IgD-negative memory B cell (primary cell): ENCODE results near the gene MET. TPM values are rescaled to one million over a fixed set of nuclear protein-coding genes. Genes with fewer than 3 reads are reported as not detected.
"Not testable (repeated sequence)": the region's sequence is repeated elsewhere in the genome, so short reads cannot be mapped to it uniquely, and the experiment has no call there.

Experiments used
- H3K27ac Mint-ChIP-seq, 3 donors: one replicate each; pipeline ENCODE4 v1.8.0; 2020 to 2022; ENCODE audit warnings: mild to moderate bottlenecking in 3 of 3, mixed read lengths in 3 of 3, moderate library complexity in 1 of 3
- H3K27me3 Mint-ChIP-seq: one replicate; pipeline ENCODE4 v1.8.0; 2021; ENCODE audit warnings: mixed read lengths
- H3K36me3 Mint-ChIP-seq: one replicate; pipeline ENCODE4 v1.8.0; 2020; ENCODE audit warnings: mild to moderate bottlenecking, mixed read lengths
- H3K4me1 Mint-ChIP-seq, 3 donors: one replicate each; pipeline ENCODE4 v1.8.0; 2020 to 2022; ENCODE audit warnings: mixed read lengths in 3 of 3, mild to moderate bottlenecking in 1 of 3
- H3K4me3 Mint-ChIP-seq, 4 donors: one replicate each; pipeline ENCODE4 v1.8.0; 2020 to 2022; ENCODE audit warnings: mild to moderate bottlenecking in 4 of 4, mixed read lengths in 4 of 4, moderate library complexity in 3 of 4
- H3K9me3 Mint-ChIP-seq, 3 donors: one replicate each; pipeline ENCODE4 v1.8.0; 2020 to 2021; ENCODE audit warnings: mixed read lengths in 3 of 3, mild to moderate bottlenecking in 1 of 3
- polyA plus RNA-seq: library from polyadenylated mRNA; unstranded; fragments of 300-500 nt; fragmentation: Illumina TruSeq; gene quantifications from one replicate; pipeline ENCODE4 v1.2.3, GENCODE V29; 2021

Gene MET
- polyA plus RNA-seq, 1 donor from 2014 or later: not detected

DNA sequence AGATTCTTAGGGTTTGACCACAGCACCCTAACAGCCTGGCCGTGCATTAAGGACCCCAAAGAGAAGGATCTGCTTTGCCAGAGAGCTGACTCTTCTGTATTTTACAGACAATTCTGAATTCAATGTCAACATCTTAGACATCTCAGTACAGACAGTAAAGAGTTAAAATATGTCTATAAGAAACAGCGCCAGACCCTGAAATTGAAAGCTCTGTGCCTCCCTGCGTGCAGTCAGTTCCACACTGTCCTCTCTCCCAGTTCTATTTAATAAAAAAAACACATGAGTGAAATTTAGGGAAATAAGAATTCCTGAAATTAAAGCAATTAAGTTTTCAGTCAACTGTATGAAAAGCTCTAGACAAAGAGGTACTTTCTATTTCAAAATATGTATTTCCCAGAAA is 45.1 kb downstream of the MET start:
- Mint-ChIP-seq H3K36me3 (no peaks in the 10 kb centered on the region), H3K9me3 (no peaks in the 10 kb centered on the region), H3K27me3 (peaks cover 7% of the 10 kb centered on the region), H3K4me3 (no peak overlapping the region), H3K4me1 (peaks cover 0 to 2% (median 1%) of the 10 kb centered on the region in 3 donors), H3K27ac (no peak overlapping the region)

DNA sequence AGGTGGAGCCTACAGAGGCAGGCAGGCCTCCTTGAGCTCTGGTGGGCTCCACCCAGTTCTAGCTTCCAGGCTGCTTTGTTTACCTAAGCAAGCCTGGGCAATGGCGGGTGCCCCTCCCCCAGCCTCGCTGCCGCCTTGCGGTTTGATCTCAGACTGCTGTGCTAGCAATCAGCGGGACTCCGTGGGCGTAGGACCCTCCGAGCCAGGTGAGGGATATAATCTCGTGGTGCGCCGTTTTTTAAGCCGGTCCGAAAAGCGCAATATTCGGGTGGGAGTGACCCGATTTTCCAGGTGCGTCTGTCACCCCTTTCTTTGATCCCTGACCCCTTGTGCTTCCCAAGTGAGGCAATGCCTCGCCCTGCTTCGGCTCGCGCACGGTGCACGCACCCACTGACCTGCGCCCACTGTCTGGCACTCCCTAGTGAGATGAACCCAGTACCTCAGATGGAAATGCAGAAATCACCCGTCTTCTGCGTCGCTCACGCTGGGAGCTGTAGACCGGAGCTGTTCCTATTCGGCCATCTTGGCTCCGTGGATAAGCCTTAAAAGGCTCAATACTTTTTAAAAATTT is 52.0 kb downstream of the MET start:
- H3K27ac Mint-ChIP-seq, H3K9me3 Mint-ChIP-seq, H3K4me3 Mint-ChIP-seq, H3K27me3 Mint-ChIP-seq, H3K36me3 Mint-ChIP-seq, H3K4me1 Mint-ChIP-seq: not testable (repeated sequence)

DNA sequence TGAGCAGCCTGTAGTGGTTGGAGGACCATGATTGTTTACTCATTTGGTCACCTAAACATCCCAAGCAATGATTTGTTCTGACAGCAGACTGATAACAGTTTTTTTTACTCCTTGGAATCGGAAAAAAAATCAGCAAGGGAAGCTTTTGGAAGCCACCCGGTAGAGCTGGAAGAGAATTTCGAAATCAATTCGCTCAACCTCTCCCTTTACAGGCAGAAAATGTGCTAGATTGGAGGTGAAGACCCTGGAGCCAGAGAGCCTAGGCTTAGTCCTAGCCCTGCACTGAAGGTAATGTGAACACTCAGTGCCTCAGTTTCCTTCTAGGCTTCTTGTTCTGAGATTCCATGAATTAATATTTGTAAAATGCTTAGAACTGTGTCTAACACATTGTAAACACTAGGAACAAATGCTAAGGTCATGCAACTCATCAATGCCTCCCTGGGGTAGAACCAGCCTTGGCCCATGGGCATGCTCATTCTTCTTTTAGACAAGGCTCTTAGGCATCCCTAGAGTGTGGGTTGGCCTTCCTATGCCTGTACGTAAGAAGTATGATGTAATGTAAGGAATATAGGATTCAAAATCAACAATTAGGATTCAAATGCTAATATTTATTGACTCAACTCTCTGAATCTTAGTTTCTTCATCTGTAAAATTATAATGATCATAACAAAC is 52.7 kb downstream of the MET start:
- Mint-ChIP-seq H3K27ac (no peak overlapping the region), H3K9me3 (no peaks in the 10 kb centered on the region), H3K27me3 (peaks cover 6% of the 10 kb centered on the region), H3K4me3 (no peak overlapping the region), H3K36me3 (peaks cover 2% of the 10 kb centered on the region), H3K4me1 (no peaks in the 10 kb centered on the region)

DNA sequence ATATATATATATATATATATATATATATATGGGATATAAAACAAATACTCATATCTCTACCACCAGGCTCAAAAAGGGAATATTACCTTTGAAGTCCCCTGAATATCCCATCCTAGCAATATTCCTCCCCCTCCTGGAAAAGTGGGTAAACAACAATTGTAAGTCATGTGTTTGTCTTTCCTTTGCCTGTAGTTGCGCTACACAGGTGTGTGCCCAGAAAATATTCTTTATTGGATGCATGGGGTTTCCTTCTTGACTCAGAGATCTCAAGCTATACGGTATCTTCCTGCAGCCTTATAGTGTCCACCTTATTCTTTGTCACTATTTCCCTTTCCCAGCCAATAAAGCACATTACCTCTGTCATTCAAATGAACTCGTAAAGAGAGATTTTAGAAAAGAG is 54.2 kb downstream of the MET start:
- H3K36me3 Mint-ChIP-seq: peaks cover 2% of the 10 kb centered on the region
- peaks cover 6% of the 10 kb centered on the region for H3K27me3 Mint-ChIP-seq
- H3K4me3 Mint-ChIP-seq: no peak overlapping the region
- peaks cover 0 to 2% (median 0%) of the 10 kb centered on the region in 3 donors for H3K4me1 Mint-ChIP-seq
- H3K27ac Mint-ChIP-seq: no peak overlapping the region
- H3K9me3 Mint-ChIP-seq: no peaks in the 10 kb centered on the region

DNA sequence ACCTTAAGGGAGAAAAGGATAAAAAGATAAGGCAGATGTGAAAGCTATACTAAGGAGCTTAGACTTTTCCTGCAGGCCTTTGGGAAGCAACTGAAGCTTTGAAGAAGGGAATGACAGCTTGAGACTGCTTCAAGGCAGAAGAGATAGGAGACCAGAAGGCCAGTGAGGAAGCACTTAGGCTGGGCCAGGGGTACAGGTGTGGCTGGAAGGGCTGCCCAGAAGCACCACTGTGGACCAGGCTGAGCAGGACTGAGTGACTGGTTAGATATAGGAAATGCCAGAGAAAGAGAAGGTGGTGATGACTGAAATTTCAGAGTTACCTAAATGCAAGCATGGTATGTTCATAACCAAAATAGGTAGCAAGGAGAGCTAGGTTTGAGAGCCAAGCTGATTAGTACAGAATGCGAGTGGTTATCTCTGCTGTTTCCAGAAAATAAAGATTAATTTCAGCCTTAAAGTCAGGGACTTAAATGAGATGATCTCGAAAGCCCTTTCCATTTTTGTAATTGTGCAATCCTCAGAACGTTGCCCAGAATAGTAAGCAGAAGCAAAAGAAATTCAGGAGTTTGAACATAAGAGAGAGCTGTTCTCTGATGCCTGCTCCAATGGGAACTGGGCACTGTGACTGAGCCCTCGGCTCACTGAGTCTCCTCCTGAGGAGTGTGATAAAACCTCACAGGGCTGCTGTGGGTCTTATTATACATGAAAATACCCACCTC is 54.9 kb downstream of the MET start:
- Mint-ChIP-seq H3K36me3 (peaks cover 2% of the 10 kb centered on the region), H3K4me3 (no peak overlapping the region), H3K27me3 (peaks cover 6% of the 10 kb centered on the region), H3K4me1 (peaks cover 0 to 2% (median 0%) of the 10 kb centered on the region in 3 donors), H3K9me3 (no peaks in the 10 kb centered on the region), H3K27ac (no peak overlapping the region)

DNA sequence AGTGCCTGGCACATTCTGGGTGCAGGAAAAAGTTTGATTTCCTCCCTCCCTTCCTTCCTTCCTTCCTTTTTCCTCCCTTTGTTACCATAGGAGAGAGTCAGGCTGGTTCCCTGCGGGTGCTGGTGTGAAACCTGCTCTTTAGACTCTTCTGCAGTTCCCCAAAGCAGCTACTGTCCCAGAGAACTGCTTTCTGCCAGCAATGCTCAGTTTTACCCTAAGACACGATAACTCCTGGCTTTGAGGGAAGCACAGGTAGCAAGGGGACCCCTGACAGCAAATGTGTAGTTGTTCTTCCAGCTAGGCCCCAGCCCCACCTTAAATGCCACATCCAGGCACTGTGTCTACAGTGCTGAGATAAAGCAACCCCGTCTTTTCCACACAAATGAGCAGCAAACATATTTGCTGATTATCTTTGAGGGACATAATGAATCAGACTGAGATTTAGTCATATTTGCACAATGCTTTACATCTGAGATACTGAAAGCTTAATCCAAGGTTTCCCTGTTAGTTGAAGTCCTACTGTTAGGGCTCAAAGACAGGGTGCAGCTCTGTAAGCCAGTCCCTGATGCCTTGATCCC is 55.5 kb downstream of the MET start:
- Mint-ChIP-seq H3K27me3 (peaks cover 6% of the 10 kb centered on the region), H3K4me1 (peaks cover 0 to 2% (median 0%) of the 10 kb centered on the region in 3 donors), H3K36me3 (peaks cover 2% of the 10 kb centered on the region), H3K27ac (no peak overlapping the region), H3K4me3 (no peak overlapping the region), H3K9me3 (no peaks in the 10 kb centered on the region)

DNA sequence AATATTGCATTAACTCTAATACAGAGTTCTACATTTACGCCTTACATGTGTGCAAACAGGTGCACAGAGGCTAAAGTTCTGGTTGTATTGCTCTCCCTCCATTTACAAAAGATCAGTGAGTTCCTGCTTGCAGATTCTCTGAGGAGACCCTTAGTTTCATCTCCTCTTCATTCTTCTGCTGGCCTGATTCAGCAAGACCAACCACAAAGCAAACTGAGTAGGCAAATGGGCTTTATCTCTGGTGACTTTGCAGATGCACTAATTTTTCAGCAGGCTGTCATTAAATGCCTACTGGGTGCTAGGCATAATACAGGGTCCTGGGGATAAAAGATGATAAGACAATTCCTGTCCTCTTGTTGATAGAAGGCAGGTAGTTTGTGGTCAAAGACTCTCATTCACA is 56.4 kb downstream of the MET start:
- no peak overlapping the region for H3K4me3 Mint-ChIP-seq
- peaks cover 9% of the 10 kb centered on the region for H3K27me3 Mint-ChIP-seq
- H3K27ac Mint-ChIP-seq: no peak overlapping the region
- peaks cover 0 to 2% (median 0%) of the 10 kb centered on the region in 3 donors for H3K4me1 Mint-ChIP-seq
- peaks cover 2% of the 10 kb centered on the region for H3K36me3 Mint-ChIP-seq
- no peaks in the 10 kb centered on the region for H3K9me3 Mint-ChIP-seq

DNA sequence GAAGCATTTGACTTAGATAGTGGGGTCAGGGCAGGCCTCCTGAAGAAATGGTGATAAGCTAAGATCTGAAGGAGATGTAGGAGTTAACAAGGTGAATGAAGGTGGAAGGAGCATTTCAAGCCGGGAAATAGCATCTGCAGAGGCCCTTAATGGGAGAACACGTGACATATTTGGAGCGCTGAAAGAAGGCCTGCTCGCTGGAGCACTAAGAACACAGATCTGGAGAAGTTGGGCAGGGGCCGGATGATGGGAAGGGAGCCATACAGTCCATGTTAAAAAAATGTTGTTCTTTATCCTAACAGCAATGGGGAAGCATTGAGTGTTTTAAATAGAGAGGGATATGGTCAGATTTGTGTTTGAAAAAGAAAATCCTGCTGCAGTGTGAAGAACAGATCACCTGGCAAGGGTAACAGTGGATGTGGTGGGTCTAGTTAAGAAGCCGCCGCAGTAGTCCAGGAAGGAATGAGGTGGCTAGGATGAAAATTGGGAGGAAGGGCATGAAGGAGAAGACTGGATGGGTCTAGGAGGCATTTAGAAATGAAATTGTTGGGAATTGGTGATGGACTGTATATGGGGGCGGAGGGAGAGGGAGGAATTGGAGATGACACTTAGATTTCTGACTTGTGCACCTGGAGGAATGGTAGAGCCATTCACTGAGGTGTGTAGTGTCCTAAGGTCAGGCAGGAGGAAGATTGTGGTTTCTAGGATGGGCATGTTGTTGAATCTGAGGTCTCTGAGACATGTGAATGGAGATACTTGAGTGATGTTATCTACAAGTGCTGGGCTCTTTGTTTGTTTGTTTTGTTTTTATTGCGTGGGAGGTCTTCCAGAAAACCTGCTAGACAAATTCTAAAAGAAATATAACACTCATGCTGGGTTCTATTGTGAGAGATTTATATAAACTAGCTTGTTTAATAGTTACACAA is 58.4 kb downstream of the MET start:
- Mint-ChIP-seq H3K27ac (no peak overlapping the region), H3K27me3 (peaks cover 9% of the 10 kb centered on the region), H3K4me1 (peaks cover 4 to 9% (median 8%) of the 10 kb centered on the region in 3 donors), H3K36me3 (peaks cover 2% of the 10 kb centered on the region), H3K9me3 (no peaks in the 10 kb centered on the region), H3K4me3 (no peak overlapping the region)

DNA sequence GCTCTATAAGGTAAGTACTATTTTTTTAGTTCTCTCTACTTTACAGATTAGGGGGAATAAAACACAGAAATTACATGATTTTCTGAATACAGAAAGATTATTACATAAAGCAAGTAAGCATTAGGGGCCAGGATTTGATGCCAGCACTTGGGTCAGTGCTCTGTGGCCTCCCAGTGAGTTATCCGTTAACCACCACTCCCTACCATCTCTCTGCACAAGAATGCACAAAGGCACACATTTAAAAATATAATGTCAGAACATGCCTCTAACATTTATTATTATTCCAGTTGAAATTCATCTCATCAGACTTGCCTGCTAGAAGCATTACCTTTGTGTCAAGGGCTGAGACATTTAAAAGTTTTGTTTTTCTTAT is 59.0 kb downstream of the MET start:
- Mint-ChIP-seq H3K36me3 (peaks cover 2% of the 10 kb centered on the region), H3K27ac (no peak overlapping the region), H3K4me1 (peaks cover 4 to 9% (median 8%) of the 10 kb centered on the region in 3 donors), H3K9me3 (no peaks in the 10 kb centered on the region), H3K4me3 (no peak overlapping the region), H3K27me3 (peaks cover 9% of the 10 kb centered on the region)

DNA sequence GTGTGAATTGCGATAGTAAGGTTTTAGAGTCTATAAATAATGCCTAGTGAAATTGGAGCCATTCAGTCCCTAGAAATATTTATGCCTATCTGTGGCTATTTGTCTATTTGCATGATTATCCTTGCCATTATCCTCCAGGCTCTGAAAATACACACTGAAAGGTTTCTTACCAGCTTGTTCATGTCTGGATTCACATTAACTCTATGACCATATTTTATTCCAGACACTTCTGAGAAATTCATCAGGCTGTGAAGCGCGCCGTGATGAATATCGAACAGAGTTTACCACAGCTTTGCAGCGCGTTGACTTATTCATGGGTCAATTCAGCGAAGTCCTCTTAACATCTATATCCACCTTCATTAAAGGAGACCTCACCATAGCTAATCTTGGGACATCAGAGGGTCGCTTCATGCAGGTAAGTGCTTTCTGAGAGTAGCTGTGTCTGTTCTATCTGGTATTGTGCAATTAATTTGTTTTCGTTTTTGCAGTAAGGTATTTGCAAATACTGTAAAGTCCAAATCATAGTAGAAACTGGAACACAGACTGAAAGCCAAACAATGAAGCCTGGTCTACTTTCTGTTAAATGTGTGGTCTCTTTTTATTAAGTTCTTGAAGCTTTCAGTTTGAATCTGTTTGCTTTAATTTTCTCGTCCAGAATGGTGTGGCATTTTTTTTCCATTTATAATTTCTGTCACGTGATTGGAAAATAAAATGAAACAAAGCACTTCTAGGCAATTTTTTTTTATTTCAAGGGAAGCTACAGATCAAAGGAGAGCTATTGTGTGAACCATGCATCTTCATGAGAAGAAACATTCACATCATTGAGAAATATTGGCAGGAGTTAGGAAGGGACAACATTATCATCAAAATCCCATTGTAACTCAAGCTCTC is 59.7 kb downstream of the MET start:
- H3K27me3 Mint-ChIP-seq: peaks cover 9% of the 10 kb centered on the region

DNA sequence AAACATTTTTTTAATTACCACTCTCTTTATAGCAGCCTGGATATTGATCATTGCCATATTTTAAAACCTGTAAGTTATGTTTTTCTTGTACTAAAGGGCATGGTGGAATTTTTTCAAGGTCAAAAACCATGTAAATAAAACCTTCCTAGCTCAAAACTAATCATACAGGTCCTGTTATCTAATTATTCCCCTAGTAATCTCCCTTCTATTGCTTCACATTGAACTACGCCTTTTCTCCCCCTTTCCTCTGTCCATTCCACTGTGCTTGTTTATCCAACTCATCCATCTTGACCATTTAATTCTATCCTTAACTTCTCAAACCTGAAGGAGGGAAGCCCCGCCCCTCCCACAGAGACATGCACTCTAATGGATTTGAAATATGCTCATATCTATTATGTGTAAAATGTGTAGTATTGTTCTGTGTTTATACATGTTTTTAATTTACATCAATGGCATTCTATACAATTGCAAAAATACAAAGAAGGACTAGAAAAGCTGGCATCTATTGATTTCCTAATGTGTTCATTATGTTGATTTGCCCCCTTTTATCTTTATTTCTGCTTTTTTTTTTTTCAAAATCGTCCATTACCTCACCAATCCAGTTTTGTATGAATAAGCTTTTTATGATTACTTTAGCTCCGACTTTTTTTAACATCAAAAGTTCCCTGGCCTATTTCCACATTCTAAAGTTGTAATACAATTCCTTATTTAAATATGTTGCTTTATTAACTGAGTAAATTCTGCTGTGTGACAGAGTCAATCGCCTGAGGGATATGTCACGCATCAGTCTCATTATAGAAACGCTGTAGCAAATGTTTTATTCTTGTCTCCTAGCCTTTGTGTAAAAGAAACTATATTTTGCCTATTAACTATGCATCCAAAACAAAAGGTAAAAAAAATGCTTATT is 61.0 kb downstream of the MET start:
- H3K9me3 Mint-ChIP-seq: no peaks in the 10 kb centered on the region

More for the DNA sequence above, 59.7 kb downstream of the MET start:
- Mint-ChIP-seq H3K4me3 (no peak overlapping the region), H3K9me3 (no peaks in the 10 kb centered on the region), H3K36me3 (peaks cover 2% of the 10 kb centered on the region), H3K27ac (no peak overlapping the region), H3K4me1 (peaks cover 4 to 9% (median 8%) of the 10 kb centered on the region in 3 donors)

DNA sequence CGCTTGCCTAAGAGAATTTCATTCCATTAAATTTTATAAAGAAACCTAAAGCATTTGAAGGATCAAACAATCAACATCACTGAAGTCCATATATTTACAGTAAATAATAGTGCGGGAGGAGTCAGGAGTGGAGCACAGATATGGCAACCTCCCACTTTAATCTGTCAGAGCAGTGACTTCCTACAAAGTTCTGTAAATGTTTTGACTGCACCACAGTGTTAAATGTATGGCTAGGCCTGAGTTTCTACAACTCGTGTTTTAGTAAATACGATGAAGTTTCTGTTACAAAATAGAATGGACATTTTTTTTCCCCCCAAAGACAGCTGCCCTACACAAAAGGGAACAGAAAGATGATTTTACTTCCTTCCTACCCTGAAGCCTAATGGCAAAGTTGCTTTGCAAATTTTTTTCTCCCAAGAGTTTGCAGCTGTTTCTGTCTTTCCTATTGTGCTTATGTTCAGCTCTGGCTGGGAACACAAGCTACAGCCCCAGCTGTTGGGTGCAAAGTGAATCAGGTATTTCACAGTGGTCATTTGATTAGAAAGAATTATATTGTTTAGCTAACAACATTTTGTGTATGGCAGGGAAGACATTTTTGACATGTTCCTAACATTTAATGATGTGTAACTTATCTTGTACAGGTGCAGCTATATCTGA is 62.1 kb downstream of the MET start:
- no peak overlapping the region for H3K27ac Mint-ChIP-seq
- H3K27me3 Mint-ChIP-seq: peaks cover 9% of the 10 kb centered on the region
- no peak overlapping the region for H3K4me3 Mint-ChIP-seq
- H3K36me3 Mint-ChIP-seq: no peaks in the 10 kb centered on the region
- H3K4me1 Mint-ChIP-seq: peaks cover 4 to 9% (median 8%) of the 10 kb centered on the region in 3 donors
- no peaks in the 10 kb centered on the region for H3K9me3 Mint-ChIP-seq

More for the DNA sequence above, 61.0 kb downstream of the MET start:
- Mint-ChIP-seq H3K27me3 (peaks cover 8% of the 10 kb centered on the region), H3K4me3 (no peak overlapping the region), H3K36me3 (no peaks in the 10 kb centered on the region), H3K27ac (no peak overlapping the region), H3K4me1 (peaks cover 4 to 9% (median 8%) of the 10 kb centered on the region in 3 donors)

DNA sequence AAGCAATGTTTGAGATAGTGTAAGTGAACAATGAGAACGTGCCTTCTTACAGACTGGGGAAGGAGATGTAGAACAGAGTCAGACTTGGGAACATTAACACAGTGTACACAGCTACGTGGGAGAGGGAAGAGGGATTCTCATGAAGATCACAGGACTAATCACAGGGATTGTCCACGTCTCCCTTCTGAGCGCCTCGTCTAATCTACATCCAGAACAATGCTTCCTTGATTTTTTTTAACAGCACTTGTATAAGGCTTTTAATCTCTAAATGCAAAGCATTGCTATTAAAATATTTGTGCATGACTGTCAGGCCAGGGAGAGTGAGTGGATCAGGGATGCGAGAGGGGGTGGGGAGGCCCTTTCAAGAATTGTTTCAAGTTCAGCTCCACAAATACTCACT is 62.7 kb downstream of the MET start:
- Mint-ChIP-seq H3K27ac (no peak overlapping the region), H3K4me3 (no peak overlapping the region), H3K36me3 (no peaks in the 10 kb centered on the region), H3K9me3 (no peaks in the 10 kb centered on the region), H3K27me3 (peaks cover 7% of the 10 kb centered on the region), H3K4me1 (peaks cover 4 to 9% (median 8%) of the 10 kb centered on the region in 3 donors)
